GM18867 (cell line): ENCODE data around the gene ESR1.

Experiments
- ATAC-seq: cut with Tn5 transposase; IDR thresholded peaks from one replicate; pipeline ENCODE4 v1.9.1; 2021; ENCODE audit warnings: mild to moderate bottlenecking, moderate library complexity; ENCODE audit not compliant: unreplicated experiment

Gene ESR1

GRCh38 chr6:152089992-152090391 lies 282.5 kb downstream of the ESR1 start:
- ATAC-seq = no peak

- ATAC-seq = no peak
Observed at GRCh38 chr6:152091201-152091600, 283.7 kb downstream of the ESR1 start.

GRCh38 chr6:152091851-152092341 lies 284.4 kb downstream of the ESR1 start:
- no peak for ATAC-seq

GRCh38 chr6:152093711-152094110 lies 286.2 kb downstream of the ESR1 start:
- no peak for ATAC-seq

GRCh38 chr6:152094276-152094675 lies 286.8 kb downstream of the ESR1 start:
- ATAC-seq = no peak

GRCh38 chr6:152094992-152095592 lies 287.6 kb downstream of the ESR1 start:
- no peak for ATAC-seq

- ATAC-seq = no peak
Observed at GRCh38 chr6:152096863-152097496, 289.5 kb downstream of the ESR1 start.

- no peak for ATAC-seq
Observed at GRCh38 chr6:152098683-152099082, 291.2 kb downstream of the ESR1 start.

GRCh38 chr6:152099446-152100182 lies 292.1 kb downstream of the ESR1 start:
- no peak for ATAC-seq

- no peak for ATAC-seq
Observed at GRCh38 chr6:152100183-152100618, 292.7 kb downstream of the ESR1 start.

GRCh38 chr6:152107973-152108372 lies 300.5 kb downstream of the ESR1 start:
- ATAC-seq = no peak

GRCh38 chr6:152110886-152111820 lies 303.7 kb downstream of the ESR1 start:
- no peak for ATAC-seq

- ATAC-seq = no peak
Observed at GRCh38 chr6:152112491-152113261, 305.2 kb downstream of the ESR1 start.

GRCh38 chr6:152117156-152118133 lies 310.0 kb downstream of the ESR1 start:
- peak; percentile 83 for ATAC-seq

GRCh38 chr6:152118224-152118623 lies 310.7 kb downstream of the ESR1 start:
- no peak for ATAC-seq

GRCh38 chr6:152118678-152119077 lies 311.2 kb downstream of the ESR1 start:
- ATAC-seq = no peak

- no peak for ATAC-seq
Observed at GRCh38 chr6:152119831-152120230, 312.3 kb downstream of the ESR1 start.

GRCh38 chr6:152121910-152122309 lies 314.4 kb downstream of the ESR1 start:
- ATAC-seq = no peak

GRCh38 chr6:152122434-152122833 lies 315.0 kb downstream of the ESR1 start:
- no peak for ATAC-seq
